Muscle layer of colon (tissue), 2 donors: ENCODE measurements around the gene PRAMEF27.
"Not testable (repeated sequence)": the region's sequence is repeated elsewhere in the genome, so short reads cannot be mapped to it uniquely, and the experiment has no call there.

Experiments used
- H3K27ac ChIP-seq: one replicate; pipeline ENCODE4 v1.7.0; 2013; ENCODE audit warnings: low read depth, mild to moderate bottlenecking, low read length, moderate library complexity
- H3K27me3 ChIP-seq, 2 donors: one replicate each; pipeline ENCODE4 v1.7.0; 2013; ENCODE audit warnings: low read length in 2 of 2, mild to moderate bottlenecking in 2 of 2; ENCODE audit not compliant: insufficient read depth in 2 of 2, control insufficient read depth in 1 of 2
- H3K36me3 ChIP-seq: one replicate; pipeline ENCODE4 v1.7.0; 2013; ENCODE audit warnings: mild to moderate bottlenecking, low read length; ENCODE audit not compliant: insufficient read depth
- H3K4me1 ChIP-seq: one replicate; pipeline ENCODE4 v1.7.0; 2013; ENCODE audit warnings: mild to moderate bottlenecking, low read length; ENCODE audit not compliant: insufficient read depth
- H3K4me3 ChIP-seq, 2 donors: one replicate each; pipeline ENCODE4 v1.7.0; 2013; ENCODE audit warnings: low read length in 2 of 2, low read depth in 1 of 2, mild to moderate bottlenecking in 1 of 2, moderate library complexity in 1 of 2
- H3K9ac ChIP-seq: one replicate; pipeline ENCODE4 v1.7.0; 2013; ENCODE audit warnings: low read length
- H3K9me3 ChIP-seq: one replicate; pipeline ENCODE4 v1.7.0; 2013; ENCODE audit warnings: mild to moderate bottlenecking, low read length
- donor health status: abdominal sarcoma.
- donor health status: Adenocarcinoma of cecum.

Gene PRAMEF27

GRCh38 chr1:13056475-13056874 is at the start of gene PRAMEF27:
TSS of gene PRAMEF27 (minus strand) at chr1:13056575. CDS start at chr1:13053659, 2,916 bp downstream.
- not testable (repeated sequence) for H3K9ac ChIP-seq, H3K36me3 ChIP-seq, H3K27ac ChIP-seq, H3K9me3 ChIP-seq, H3K27me3 ChIP-seq, H3K4me1 ChIP-seq, H3K4me3 ChIP-seq

GRCh38 chr1:13070474-13070873 is 14.1 kb upstream of the PRAMEF27 start, which contains the start of gene PRAMEF25:
TSS of gene PRAMEF25 (plus strand) at chr1:13070774. CDS start at chr1:13073694, 2,920 bp downstream.
- H3K27me3 ChIP-seq, H3K4me1 ChIP-seq, H3K27ac ChIP-seq, H3K36me3 ChIP-seq, H3K9me3 ChIP-seq, H3K4me3 ChIP-seq, H3K9ac ChIP-seq: not testable (repeated sequence)

- not testable (repeated sequence) for H3K9ac ChIP-seq, H3K4me3 ChIP-seq, H3K4me1 ChIP-seq, H3K27ac ChIP-seq, H3K27me3 ChIP-seq, H3K36me3 ChIP-seq, H3K9me3 ChIP-seq
These were observed 36.5 kb downstream of the PRAMEF27 start for GRCh38 chr1:13019846-13020245.

- not testable (repeated sequence) for H3K27me3 ChIP-seq, H3K27ac ChIP-seq, H3K4me1 ChIP-seq, H3K36me3 ChIP-seq, H3K9me3 ChIP-seq, H3K9ac ChIP-seq, H3K4me3 ChIP-seq
These were observed 44.4 kb downstream of the PRAMEF27 start for GRCh38 chr1:13011932-13012331.

GRCh38 chr1:13009348-13009747 is 47.0 kb downstream of the PRAMEF27 start:
- H3K9ac ChIP-seq, H3K9me3 ChIP-seq, H3K36me3 ChIP-seq, H3K4me3 ChIP-seq, H3K4me1 ChIP-seq, H3K27me3 ChIP-seq, H3K27ac ChIP-seq: not testable (repeated sequence)

- H3K36me3 ChIP-seq, H3K9ac ChIP-seq, H3K27ac ChIP-seq, H3K9me3 ChIP-seq, H3K4me1 ChIP-seq, H3K4me3 ChIP-seq, H3K27me3 ChIP-seq: not testable (repeated sequence)
These were observed 50.6 kb downstream of the PRAMEF27 start for GRCh38 chr1:13005732-13006131.
